ENCODE results near the gene UBIAD1.
A peak's percentile ranks its signal among the peaks of the same experiment; 100 is the strongest.
"Not testable (repeated sequence)": the region's sequence is repeated elsewhere in the genome, so short reads cannot be mapped to it uniquely, and the experiment has no call there.

Gene UBIAD1

GRCh38 chr1:11280719-11281376 is 7.8 kb downstream of the UBIAD1 start:
- no peak for DNase-seq (ENCODE audit: low read depth)

GRCh38 chr1:11281518-11282331 is 8.7 kb downstream of the UBIAD1 start:
- peak; percentile 85 for DNase-seq (ENCODE audit: low read depth)

- DNase-seq (ENCODE audit: low read depth): no peak
Observed at GRCh38 chr1:11283151-11283550, 10.2 kb downstream of the UBIAD1 start.

GRCh38 chr1:11284784-11285183 is 11.8 kb downstream of the UBIAD1 start:
- no peak for DNase-seq (ENCODE audit: low read depth)

GRCh38 chr1:11285883-11286734 is 13.1 kb downstream of the UBIAD1 start:
- no peak for DNase-seq (ENCODE audit: low read depth)

- DNase-seq (ENCODE audit: low read depth): no peak
Observed at GRCh38 chr1:11286735-11287410, 13.9 kb downstream of the UBIAD1 start.

GRCh38 chr1:11289064-11289463 is 16.1 kb downstream of the UBIAD1 start:
- DNase-seq (ENCODE audit: low read depth): no peak

- no peak for DNase-seq (ENCODE audit: low read depth)
Observed at GRCh38 chr1:11291049-11291448, 18.1 kb downstream of the UBIAD1 start.

- no peak for DNase-seq (ENCODE audit: low read depth)
Observed at GRCh38 chr1:11293856-11294255, 20.9 kb downstream of the UBIAD1 start.

GRCh38 chr1:11294951-11295350 is 22.0 kb downstream of the UBIAD1 start:
- DNase-seq (ENCODE audit: low read depth): no peak

GRCh38 chr1:11295905-11296304 is 22.9 kb downstream of the UBIAD1 start:
- DNase-seq (ENCODE audit: low read depth): no peak

GRCh38 chr1:11297774-11298173 is 24.8 kb downstream of the UBIAD1 start:
- not testable (repeated sequence) for DNase-seq (ENCODE audit: low read depth)

- no peak for DNase-seq (ENCODE audit: low read depth)
Observed at GRCh38 chr1:11298390-11299224, 25.6 kb downstream of the UBIAD1 start.

- no peak for DNase-seq (ENCODE audit: low read depth)
Observed at GRCh38 chr1:11299225-11299574, 26.2 kb downstream of the UBIAD1 start.

- DNase-seq (ENCODE audit: low read depth): no peak
Observed at GRCh38 chr1:11301601-11302000, 28.6 kb downstream of the UBIAD1 start.

- no peak for DNase-seq (ENCODE audit: low read depth)
Observed at GRCh38 chr1:11302366-11302765, 29.4 kb downstream of the UBIAD1 start.

- not testable (repeated sequence) for DNase-seq (ENCODE audit: low read depth)
Observed at GRCh38 chr1:11305516-11305915, 32.5 kb downstream of the UBIAD1 start.

- no peak for DNase-seq (ENCODE audit: low read depth)
Observed at GRCh38 chr1:11307852-11308251, 34.9 kb downstream of the UBIAD1 start.

GRCh38 chr1:11308699-11309224 is 35.8 kb downstream of the UBIAD1 start:
- DNase-seq (ENCODE audit: low read depth): no peak

GRCh38 chr1:11309385-11309784 is 36.4 kb downstream of the UBIAD1 start:
- DNase-seq (ENCODE audit: low read depth): no peak
